ENCODE data around the gene VPS41.

DNA sequence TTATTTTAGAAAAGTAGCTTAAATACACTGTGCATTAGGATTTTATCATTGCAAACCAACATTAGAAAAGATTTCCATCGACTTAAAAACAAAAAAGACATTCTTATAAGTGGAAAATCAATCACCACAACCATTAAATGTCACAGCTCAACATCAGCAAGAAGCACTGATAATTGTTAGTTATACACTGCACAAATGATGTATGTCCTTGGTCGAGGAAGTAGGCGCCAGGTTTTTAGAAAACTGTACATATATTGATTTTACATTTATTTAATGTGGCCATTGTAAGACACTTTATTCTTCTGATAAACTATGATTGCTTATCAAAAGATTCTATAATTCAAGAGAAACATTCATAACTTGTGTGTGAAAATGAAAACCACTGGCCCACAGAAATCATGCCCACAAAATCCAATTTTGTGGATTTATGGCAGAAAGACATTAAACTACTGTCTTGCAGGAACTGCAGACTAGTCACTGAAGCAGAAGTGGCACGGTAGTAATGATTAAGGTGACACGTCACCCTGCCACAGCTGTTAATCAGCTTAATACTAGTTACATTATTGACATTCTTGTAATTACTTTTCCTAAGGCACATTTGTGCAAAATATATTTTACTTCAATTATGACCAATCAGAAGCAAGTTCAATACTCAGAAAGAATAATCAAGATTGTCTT is 79.4 kb downstream of the VPS41 start:
- TF ChIP-seq, protein P1, sequence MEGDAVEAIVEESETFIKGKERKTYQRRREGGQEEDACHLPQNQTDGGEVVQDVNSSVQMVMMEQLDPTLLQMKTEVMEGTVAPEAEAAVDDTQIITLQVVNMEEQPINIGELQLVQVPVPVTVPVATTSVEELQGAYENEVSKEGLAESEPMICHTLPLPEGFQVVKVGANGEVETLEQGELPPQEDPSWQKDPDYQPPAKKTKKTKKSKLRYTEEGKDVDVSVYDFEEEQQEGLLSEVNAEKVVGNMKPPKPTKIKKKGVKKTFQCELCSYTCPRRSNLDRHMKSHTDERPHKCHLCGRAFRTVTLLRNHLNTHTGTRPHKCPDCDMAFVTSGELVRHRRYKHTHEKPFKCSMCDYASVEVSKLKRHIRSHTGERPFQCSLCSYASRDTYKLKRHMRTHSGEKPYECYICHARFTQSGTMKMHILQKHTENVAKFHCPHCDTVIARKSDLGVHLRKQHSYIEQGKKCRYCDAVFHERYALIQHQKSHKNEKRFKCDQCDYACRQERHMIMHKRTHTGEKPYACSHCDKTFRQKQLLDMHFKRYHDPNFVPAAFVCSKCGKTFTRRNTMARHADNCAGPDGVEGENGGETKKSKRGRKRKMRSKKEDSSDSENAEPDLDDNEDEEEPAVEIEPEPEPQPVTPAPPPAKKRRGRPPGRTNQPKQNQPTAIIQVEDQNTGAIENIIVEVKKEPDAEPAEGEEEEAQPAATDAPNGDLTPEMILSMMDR (conservative IDR thresholded peaks at IDR 0.05), result no peak
- no peak for TF ChIP-seq EZH2 (IDR thresholded peaks at IDR 0.05; ENCODE audit: low read depth)

All from PC-9 (cell line).